Mesodermal cell (in vitro differentiated cells): Measurements from ENCODE around the gene CDCP1.

Experiments used
- H3K27ac ChIP-seq: 2 replicates; pipeline ENCODE4 v1.7.0; 2013; ENCODE audit warnings: mild to moderate bottlenecking, low read depth, low read length, moderate library complexity; ENCODE audit not compliant: severe bottlenecking
- H3K36me3 ChIP-seq: 2 replicates; pipeline ENCODE4 v1.7.1; 2013; ENCODE audit warnings: mild to moderate bottlenecking, low read length, moderate library complexity; ENCODE audit not compliant: control insufficient read depth, insufficient read depth
- H3K4me1 ChIP-seq: one replicate; pipeline ENCODE4 v1.7.1; 2013; ENCODE audit warnings: mild to moderate bottlenecking, low read length; ENCODE audit not compliant: insufficient read depth, control insufficient read depth, poor library complexity, severe bottlenecking
- H3K4me3 ChIP-seq: 2 replicates; pipeline ENCODE4 v1.7.0; 2013; ENCODE audit warnings: low read length, control low read depth, mild to moderate bottlenecking; ENCODE audit not compliant: insufficient read depth, poor library complexity, severe bottlenecking; ENCODE audit errors: extremely low read depth
- H3K9me3 ChIP-seq: 2 replicates; pipeline ENCODE4 v1.7.1; 2013; ENCODE audit warnings: mild to moderate bottlenecking, low read length, moderate library complexity; ENCODE audit not compliant: control insufficient read depth
- WGBS, 2 experiments: methylation state at CpG; one replicate each; pipeline ENCODE4 v1.1.5; 2013; ENCODE audit warnings: missing lambda C conversion rate in 2 of 2; ENCODE audit not compliant: insufficient coverage in 2 of 2; 5-methylcytosine and 5-hydroxymethylcytosine counted together

Gene CDCP1

GRCh38 chr3:45033791-45034190 is 112.4 kb downstream of the CDCP1 start:
- Histone ChIP-seq H3K36me3 (no peaks in the 10 kb centered on the region), H3K9me3 (no peaks in the 10 kb centered on the region), H3K4me1 (peaks cover 8% of the 10 kb centered on the region), H3K4me3 (no peak overlapping the region), H3K27ac (no peak overlapping the region)
- WGBS, 2 experiments = 97 to 100% methylated on average over 2 to 6 of the region's 6 CpGs
